Gastroesophageal sphincter (tissue), 4 donors: ENCODE data around the gene LFNG. TPM values are rescaled to one million over a fixed set of nuclear protein-coding genes. Genes with fewer than 3 reads are reported as not detected.

ENCODE experiments used
- ATAC-seq: fragments of 150-250 bp; one replicate; pipeline ENCODE4 v1.9.1; 2016; ENCODE audit warnings: mild to moderate bottlenecking, moderate library complexity
- H3K27ac ChIP-seq, 4 donors: fragments of 200-600 bp; sonication (generic) in 3 of 4; 1 replicate in 3 of 4; 2 replicates in 1 of 4; pipeline ENCODE4 v1.5.1; 2016 to 2019
- H3K27me3 ChIP-seq: fragments of 200-600 bp; sonication (generic); one replicate; pipeline ENCODE4 v1.5.1; 2019
- H3K36me3 ChIP-seq, 2 donors: fragments of 200-600 bp; sonication (generic); one replicate each; pipeline ENCODE4 v1.5.1; 2019; ENCODE audit warnings: control low read depth in 1 of 2
- H3K4me1 ChIP-seq, 3 donors: fragments of 200-600 bp; sonication (generic); 1 replicate in 2 of 3; 2 replicates in 1 of 3; pipeline ENCODE4 v1.5.1; 2016 to 2019; ENCODE audit warnings: control low read depth in 2 of 3
- H3K4me3 ChIP-seq, 2 donors: fragments of 200-600 bp; sonication (generic); one replicate each; pipeline ENCODE4 v1.5.1; 2019; ENCODE audit warnings: mild to moderate bottlenecking in 1 of 2, moderate library complexity in 1 of 2
- H3K9me3 ChIP-seq, 3 donors: fragments of 200-600 bp; sonication (generic); one replicate each; pipeline ENCODE4 v1.5.1; 2017 to 2019; ENCODE audit warnings: control low read depth in 2 of 3
- EP300 ChIP-seq: sonication (generic); formaldehyde crosslinking; IDR thresholded peaks from one replicate; pipeline ENCODE4 v1.6.1; 2017; ENCODE audit warnings: antibody characterized with exemption, mild to moderate bottlenecking
- POLR2A ChIP-seq, 2 donors: fragments of 450-650 bp; IDR thresholded peaks; one replicate each; pipeline ENCODE4 v1.6.1; 2017; ENCODE audit warnings: antibody characterized with exemption in 2 of 2, mild to moderate bottlenecking in 2 of 2, moderate library complexity in 1 of 2
- POLR2AphosphoS5 ChIP-seq: sonication (generic); formaldehyde crosslinking; IDR thresholded peaks from one replicate; pipeline ENCODE4 v1.6.1; 2017; ENCODE audit warnings: antibody characterized with exemption
- WGBS, 2 donors: methylation state at CpG; one replicate each; pipeline ENCODE4 v1.1.5; 2018; ENCODE audit warnings: low coverage in 1 of 2; 5-methylcytosine and 5-hydroxymethylcytosine counted together
- total RNA-seq, 4 donors: library from RNA; depleted of rRNA; stranded (reverse); fragments of >200 nt; gene quantifications; one replicate each; pipeline ENCODE4 v1.1.0, GENCODE V29; 2016
- TF ChIP-seq, protein P1 (sequence below), 4 experiments: fragments of 200-600 bp in 2 of 4; fragments of 450-650 bp in 2 of 4; sonication (generic) in 1 of 4; IDR thresholded peaks; one replicate each; pipeline ENCODE4 v1.5.1; 2017 to 2019; ENCODE audit warnings: antibody characterized with exemption in 4 of 4, mild to moderate bottlenecking in 2 of 4, moderate library complexity in 2 of 4

Gene LFNG
- total RNA-seq, 4 donors from 2014 or later = 4.4 to 9.8 (median 8.4) TPM

DNA sequence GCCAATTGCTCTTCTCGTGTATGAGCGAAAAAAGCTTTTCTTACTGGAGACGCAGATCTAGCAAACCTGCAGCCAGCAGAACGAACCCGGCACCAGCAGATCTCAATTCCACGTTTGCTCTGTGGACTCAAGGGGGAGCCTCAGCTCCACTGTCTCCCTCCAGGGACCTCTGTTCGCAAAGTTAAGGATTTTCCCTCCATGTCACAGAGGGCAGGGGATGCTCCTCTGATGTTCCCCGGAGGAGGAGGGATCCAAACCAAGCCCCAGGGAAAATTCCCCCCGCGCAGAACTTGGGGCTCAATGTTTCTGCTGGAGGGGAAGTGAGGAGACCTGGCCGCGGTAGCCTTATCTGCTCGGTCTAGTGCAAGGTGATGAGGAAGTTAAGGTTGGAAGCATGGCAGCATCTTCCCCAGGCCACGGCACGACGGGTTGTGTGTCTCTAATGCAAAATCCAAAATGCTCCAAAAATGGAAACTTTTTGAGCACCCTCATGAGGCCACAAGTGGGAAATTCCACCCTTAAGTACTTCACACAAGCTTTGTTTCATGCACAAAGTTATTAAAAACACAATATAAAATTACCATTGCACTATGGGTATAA is 48.2 kb downstream of the LFNG start:
- TF ChIP-seq POLR2A (IDR thresholded peaks at IDR 0.05) (no peak), POLR2AphosphoS5 (no peak), EP300 (no peak)
- TF ChIP-seq, protein P1, sequence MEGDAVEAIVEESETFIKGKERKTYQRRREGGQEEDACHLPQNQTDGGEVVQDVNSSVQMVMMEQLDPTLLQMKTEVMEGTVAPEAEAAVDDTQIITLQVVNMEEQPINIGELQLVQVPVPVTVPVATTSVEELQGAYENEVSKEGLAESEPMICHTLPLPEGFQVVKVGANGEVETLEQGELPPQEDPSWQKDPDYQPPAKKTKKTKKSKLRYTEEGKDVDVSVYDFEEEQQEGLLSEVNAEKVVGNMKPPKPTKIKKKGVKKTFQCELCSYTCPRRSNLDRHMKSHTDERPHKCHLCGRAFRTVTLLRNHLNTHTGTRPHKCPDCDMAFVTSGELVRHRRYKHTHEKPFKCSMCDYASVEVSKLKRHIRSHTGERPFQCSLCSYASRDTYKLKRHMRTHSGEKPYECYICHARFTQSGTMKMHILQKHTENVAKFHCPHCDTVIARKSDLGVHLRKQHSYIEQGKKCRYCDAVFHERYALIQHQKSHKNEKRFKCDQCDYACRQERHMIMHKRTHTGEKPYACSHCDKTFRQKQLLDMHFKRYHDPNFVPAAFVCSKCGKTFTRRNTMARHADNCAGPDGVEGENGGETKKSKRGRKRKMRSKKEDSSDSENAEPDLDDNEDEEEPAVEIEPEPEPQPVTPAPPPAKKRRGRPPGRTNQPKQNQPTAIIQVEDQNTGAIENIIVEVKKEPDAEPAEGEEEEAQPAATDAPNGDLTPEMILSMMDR (IDR thresholded peaks at IDR 0.05) = peak in 3 of 4 experiments; percentile 38 to 53 (median 41)
- Histone ChIP-seq H3K9me3 (no peaks in the 10 kb centered on the region), H3K27me3 (no peaks in the 10 kb centered on the region), H3K27ac (no peak overlapping the region), H3K36me3 (peaks cover 0 to 18% of the 10 kb centered on the region in 2 donors), H3K4me3 (no peak overlapping the region), H3K4me1 (peaks cover 0 to 19% (median 4%) of the 10 kb centered on the region in 3 donors)
- 7 to 26% methylated on average over 3 to 5 of the region's 16 CpGs for WGBS, 2 donors
- peak; percentile 61 for ATAC-seq

GRCh38 chr7:2568521-2569223 is 49.1 kb downstream of the LFNG start:
- Histone ChIP-seq H3K4me3 (no peak overlapping the region), H3K4me1 (peaks cover 0 to 19% (median 4%) of the 10 kb centered on the region in 3 donors), H3K36me3 (peaks cover 0 to 27% of the 10 kb centered on the region in 2 donors), H3K27ac (no peak overlapping the region), H3K27me3 (no peaks in the 10 kb centered on the region), H3K9me3 (no peaks in the 10 kb centered on the region)
- TF ChIP-seq POLR2AphosphoS5 (no peak), POLR2A (IDR thresholded peaks at IDR 0.05) (no peak), EP300 (no peak)
- TF ChIP-seq, protein P1 (IDR thresholded peaks at IDR 0.05) = no peak
- WGBS, 2 donors = 82 to 92% methylated on average over 6 to 15 of the region's 24 CpGs
- ATAC-seq = no peak

DNA sequence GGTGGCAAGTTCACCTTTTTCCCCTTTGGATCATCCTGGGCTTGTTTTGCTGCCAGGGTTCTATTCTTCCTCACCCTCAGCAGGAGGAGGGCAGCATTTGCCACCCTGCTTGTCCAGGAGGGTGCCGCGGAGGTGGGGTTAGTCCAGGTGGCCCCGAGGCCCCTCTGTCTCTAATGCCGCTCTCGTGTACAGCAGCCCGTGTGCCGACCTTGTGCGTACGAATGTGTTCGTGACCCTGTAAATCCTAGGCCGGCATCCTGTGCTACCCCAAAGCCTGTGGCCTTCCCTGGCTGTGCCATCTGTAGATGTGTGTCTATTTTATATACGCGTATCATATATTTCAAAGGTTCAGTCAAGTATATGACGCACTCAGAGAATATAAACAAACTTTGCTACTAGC is 49.8 kb downstream of the LFNG start:
- Histone ChIP-seq H3K27ac (no peak overlapping the region), H3K27me3 (no peaks in the 10 kb centered on the region), H3K4me1 (peaks cover 0 to 19% (median 4%) of the 10 kb centered on the region in 3 donors), H3K9me3 (no peaks in the 10 kb centered on the region), H3K36me3 (peaks cover 0 to 34% of the 10 kb centered on the region in 2 donors), H3K4me3 (no peak overlapping the region)
- ATAC-seq = no peak
- TF ChIP-seq POLR2AphosphoS5 (no peak), POLR2A (IDR thresholded peaks at IDR 0.05) (no peak), EP300 (no peak)
- TF ChIP-seq, protein P1 (IDR thresholded peaks at IDR 0.05) = no peak
- 94 to 96% methylated on average over 3 to 13 of the region's 14 CpGs for WGBS, 2 donors

GRCh38 chr7:2570021-2570420 is 50.4 kb downstream of the LFNG start:
- Histone ChIP-seq H3K4me1 (peaks cover 0 to 19% (median 4%) of the 10 kb centered on the region in 3 donors), H3K27ac (no peak overlapping the region), H3K4me3 (no peak overlapping the region), H3K27me3 (no peaks in the 10 kb centered on the region), H3K9me3 (no peaks in the 10 kb centered on the region), H3K36me3 (peaks cover 0 to 40% of the 10 kb centered on the region in 2 donors)
- TF ChIP-seq POLR2AphosphoS5 = no peak
- no peak for TF ChIP-seq POLR2A (IDR thresholded peaks at IDR 0.05)
- TF ChIP-seq, protein P1 (IDR thresholded peaks at IDR 0.05) = no peak
- TF ChIP-seq EP300 = no peak
- ATAC-seq = no peak
- WGBS, 2 donors = 52 to 71% methylated on average over 8 to 10 of the region's 16 CpGs

- ATAC-seq = no peak
- H3K27ac ChIP-seq = no peak overlapping the region
- no peaks in the 10 kb centered on the region for H3K9me3 ChIP-seq
- no peaks in the 10 kb centered on the region for H3K27me3 ChIP-seq
- peaks cover 0 to 19% (median 4%) of the 10 kb centered on the region in 3 donors for H3K4me1 ChIP-seq
- 87 to 94% methylated on average over 6 to 10 of the region's 15 CpGs for WGBS, 2 donors
- TF ChIP-seq, protein P1 (IDR thresholded peaks at IDR 0.05) = no peak
- TF ChIP-seq EP300 (no peak), POLR2A (IDR thresholded peaks at IDR 0.05) (no peak), POLR2AphosphoS5 (no peak)
- peaks cover 0 to 54% of the 10 kb centered on the region in 2 donors for H3K36me3 ChIP-seq
- no peak overlapping the region for H3K4me3 ChIP-seq
Observed at GRCh38 chr7:2571409-2571808, 51.8 kb downstream of the LFNG start.
